Stimulated activated CD4-positive, alpha-beta T cell treated with anti-CD3 and anti-CD28 coated beads, Interleukin-15, amount 100 ng/mL, for 1 hour (primary cell): ENCODE data around the gene ETV5.
"Not testable (repeated sequence)": the region's sequence is repeated elsewhere in the genome, so short reads cannot be mapped to it uniquely, and the experiment has no call there.

Experiments
- DNase-seq, 2 donors: peaks; one replicate each; pipeline ENCODE4 v3.0.0-alpha.2; 2020; ENCODE audit warnings: low read depth in 1 of 2, low spot score in 1 of 2

ETV5 gene

DNA sequence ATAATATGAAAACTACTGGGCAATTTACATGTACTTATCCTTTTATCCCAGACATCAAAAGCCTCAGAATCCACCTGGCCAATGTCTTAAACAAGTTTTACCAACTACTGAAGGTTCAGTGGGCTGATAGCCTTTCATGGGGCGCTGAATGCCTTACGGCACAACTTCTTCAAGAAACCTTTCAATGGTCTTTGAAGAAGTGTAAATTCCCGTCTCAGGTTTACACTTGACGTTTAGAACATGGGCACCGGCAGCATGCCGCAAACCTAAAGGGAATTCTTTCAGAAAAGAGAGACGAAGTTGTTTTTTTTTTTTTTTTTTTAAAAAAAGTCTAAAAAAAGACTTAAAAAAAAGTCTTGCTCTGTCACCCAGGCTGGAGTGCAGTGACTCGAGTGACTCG is 39.7 kb downstream of the ETV5 start:
- no peak for DNase-seq

DNA sequence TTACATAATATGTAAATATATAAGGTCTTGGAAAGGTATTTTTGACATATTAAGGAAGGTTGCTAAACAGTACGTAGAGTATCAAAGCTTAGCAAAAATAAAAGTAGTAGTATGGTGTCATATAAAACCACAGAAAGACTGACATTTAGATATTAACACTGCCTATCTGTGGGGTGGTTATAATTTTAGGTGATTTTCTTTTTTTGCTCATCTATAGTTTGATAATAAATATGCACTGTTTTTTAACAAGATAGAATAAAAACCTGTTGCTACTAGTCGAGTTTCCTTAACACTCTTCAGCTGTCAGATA is 40.7 kb downstream of the ETV5 start:
- no peak for DNase-seq

GRCh38 chr3:186067360-186068242 is 41.3 kb downstream of the ETV5 start:
- DNase-seq = no peak

GRCh38 chr3:186060222-186060621 is 48.7 kb downstream of the ETV5 start:
- DNase-seq = no peak

DNA sequence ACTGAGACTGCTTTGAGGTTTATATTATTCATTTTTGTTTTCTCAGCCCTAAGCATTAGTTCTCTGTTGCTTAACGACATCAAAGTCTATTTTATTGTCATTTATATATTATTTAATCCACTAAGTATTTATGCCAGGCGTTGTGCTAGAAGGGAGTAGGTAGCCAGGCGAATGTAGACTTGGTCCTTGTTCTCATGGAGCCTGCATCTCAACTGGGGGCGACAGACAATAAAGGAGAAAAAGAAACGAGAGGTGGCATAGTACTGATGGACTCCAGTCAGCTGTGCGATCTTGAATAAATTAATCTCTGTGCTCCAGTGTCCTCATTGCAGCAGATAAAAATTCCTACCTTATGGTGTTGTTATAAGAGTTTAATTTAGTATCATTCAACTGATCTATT is 49.7 kb downstream of the ETV5 start:
- DNase-seq = no peak

- DNase-seq = no peak
Measured at GRCh38 chr3:186058225-186058624, 50.7 kb downstream of the ETV5 start.

DNA sequence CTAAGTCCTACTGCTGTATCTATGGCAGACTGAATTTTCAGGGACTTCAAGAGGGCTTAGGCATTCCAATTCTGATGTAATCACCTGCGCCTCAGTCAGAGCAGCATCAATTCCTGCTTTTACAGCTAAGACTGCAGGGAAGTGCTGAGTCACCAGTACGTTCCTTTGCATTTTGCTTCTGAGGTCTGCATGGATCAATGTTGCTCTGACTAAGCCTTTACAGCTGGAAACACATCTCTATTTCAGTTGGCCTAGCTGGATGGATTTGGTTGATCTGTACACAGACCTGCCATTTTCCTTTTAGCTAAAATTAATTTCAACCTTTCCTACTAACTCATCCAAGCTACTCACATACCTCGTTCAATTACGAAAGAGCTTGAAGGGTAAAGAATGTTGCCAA is 51.3 kb downstream of the ETV5 start:
- no peak for DNase-seq

DNA sequence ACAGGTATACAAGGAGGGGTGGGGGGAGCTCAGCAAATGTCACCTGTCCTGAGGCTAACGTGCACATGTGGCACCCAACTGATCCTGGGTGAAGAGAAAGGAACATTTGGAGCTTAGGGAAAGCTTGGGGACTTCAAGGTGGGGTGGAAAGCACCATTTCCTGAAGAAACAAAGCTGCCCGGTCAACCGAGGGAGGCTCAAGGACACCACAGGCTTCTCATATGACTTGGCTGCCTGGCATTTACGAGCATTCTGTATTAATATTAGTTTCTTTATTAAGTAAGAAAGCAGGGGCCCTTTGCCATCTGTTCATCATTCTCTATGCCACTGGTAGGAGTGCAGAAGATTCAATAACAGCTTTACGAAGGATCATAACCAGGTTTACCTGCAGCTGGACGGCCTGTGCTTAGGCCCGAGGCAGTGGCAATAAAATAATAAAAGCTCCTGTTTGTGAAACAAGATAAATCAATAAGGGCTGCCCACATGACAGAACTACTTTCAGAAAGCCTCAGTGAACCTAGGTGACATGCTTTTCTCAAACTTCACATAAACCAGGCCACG is 54.0 kb downstream of the ETV5 start:
- DNase-seq = no peak

- DNase-seq = no peak
Measured at GRCh38 chr3:186053954-186054791, 54.7 kb downstream of the ETV5 start.

- no peak for DNase-seq
Measured at GRCh38 chr3:186052096-186052840, 56.6 kb downstream of the ETV5 start.

GRCh38 chr3:186049001-186049400 is 59.9 kb downstream of the ETV5 start:
- DNase-seq = no peak

DNA sequence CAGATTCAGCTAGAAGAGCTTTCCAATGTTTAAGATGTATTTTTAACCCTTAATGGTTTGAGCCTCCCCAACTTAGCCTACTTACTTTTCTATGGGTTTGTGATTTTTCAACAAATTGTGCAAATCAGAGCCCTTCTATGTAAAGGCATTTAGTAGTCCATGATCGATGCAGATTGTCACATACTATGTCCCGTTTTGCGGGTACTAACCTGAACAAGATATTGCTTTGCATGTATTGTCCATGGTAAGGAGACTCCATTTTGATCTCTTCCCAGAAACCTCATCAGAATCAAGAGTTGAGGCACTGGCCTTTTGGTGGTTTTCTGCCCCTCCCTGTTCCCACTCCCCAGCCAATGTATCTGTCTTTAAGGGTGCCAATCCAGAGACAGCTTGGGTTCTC is 60.8 kb downstream of the ETV5 start:
- DNase-seq = no peak

- no peak for DNase-seq
Measured at GRCh38 chr3:186046838-186047237, 62.1 kb downstream of the ETV5 start.

DNA sequence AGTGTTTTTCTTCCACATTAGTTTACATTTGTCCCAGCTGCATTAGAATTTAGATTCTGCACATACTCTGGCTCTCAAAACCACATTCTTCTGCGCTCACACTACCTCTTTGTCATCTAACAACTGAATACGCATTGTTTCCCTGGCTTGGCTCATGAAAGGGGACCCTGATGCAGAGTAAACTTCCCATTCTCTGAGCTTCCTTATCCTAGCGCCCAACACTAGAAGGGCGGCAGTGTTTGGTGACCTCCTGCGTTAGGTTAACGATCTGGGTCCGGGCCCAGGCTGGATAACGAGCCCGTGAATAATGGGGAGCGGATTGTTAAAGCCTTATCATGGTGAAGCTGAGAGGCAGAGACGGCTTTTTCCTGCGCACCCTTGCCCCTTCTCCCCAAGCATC is 63.9 kb downstream of the ETV5 start:
- no peak for DNase-seq

DNA sequence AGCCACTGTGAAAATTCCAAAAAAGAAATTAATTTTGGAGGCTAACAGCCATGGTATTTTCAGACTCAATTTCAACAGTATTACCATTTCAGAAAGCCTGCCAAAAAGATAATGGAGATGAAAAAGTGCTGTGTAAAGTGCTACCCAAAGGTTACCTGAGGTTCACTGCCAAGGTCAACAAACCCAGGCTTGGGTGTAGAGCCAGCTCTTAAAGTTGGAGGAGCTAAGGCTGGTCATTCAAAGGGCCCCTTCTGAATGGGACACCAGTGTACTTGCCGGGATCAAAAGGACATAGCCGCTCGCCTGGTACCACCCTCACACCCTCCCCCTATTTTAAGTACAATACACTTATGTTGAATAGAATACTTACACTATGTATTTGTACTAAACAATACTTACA is 64.5 kb downstream of the ETV5 start:
- no peak for DNase-seq

DNA sequence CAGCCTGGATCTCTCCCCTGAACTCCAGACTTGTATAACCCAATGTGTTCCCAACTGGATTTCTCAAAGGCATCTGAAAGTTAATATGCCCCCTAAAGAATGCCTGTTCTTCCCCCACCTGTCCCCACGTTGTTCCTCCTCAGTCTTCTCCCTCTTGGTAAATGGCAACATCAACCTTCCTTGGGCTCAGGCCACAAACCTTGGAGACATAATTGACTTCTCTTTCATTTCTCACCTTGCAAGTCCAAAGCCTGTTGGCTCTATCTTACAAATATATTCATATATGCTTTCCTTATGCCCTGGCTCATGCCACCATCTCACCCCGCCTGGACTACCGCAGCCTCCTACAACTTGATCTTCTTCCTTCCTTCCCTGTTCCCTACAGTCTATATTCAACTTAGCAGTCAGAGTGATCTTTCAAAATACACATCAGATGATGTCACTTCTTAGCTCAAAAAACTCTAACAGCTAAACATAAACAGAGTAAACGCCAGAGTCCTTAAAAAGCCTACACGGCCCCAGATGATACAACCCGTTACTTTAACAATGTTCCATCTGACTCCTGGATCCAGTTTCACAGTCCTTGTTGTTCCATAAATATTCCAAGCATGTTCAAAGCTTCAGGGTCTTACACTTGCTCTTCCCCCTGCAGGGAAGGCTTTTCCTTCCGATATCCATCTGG is 66.2 kb downstream of the ETV5 start:
- no peak for DNase-seq

DNA sequence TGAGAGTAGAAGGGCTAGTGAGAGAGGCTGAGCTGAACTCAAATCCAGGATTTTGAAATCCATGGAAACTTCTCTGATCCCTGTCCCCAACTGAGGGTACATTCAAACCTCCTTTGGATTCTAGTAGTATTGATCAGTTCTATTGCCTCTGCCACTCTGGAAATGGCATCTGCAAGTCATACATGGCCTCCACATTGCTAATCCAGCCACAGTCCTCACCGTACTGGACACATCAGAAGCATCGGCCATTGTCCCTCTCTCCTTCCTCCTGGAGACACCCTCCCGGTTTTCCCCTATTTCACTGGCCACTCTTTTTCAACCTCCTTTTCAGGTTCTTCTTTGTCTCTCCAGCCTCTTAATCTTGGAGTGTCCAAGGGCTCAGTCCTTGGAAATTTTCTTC is 66.9 kb downstream of the ETV5 start:
- DNase-seq = no peak

DNA sequence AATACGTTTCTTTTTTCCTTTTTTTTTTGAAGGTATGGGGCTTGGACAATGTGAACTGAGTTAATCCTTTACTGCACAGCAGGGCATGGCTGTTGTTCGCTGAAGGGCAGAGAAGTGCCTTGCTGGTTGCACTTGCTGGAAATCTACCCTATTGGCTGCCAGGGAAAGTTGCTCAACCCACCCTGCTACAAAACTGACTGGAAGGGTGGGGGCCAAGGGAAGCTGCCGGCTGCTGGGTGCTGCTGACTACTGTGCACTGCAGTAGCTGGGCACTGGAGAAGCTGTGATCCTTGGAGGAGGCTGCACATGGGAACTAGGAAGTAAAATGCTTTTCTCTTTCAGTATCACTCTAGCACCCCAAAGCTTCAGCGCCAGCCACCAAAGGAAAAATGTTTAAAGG is 70.5 kb downstream of the ETV5 start:
- DNase-seq = no peak

DNA sequence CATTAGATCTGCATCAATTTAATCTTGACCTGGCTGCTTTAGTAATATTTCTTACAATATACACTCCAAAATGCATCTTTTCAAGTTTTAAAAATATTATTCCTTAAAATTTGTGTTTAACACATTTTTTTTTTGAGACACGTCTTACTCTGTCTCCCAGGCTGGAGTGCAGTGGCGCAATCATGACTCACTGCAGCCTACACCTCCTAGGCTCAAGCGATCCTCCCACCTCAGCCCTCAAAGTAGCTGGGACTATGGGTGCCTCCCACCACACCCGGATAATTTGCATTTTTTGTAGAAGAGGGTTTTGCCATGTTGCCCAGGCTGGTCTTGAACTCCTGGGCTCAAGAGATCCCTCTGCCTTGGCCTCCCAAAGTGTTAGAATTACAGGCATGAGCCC is 73.6 kb downstream of the ETV5 start:
- no peak for DNase-seq

DNA sequence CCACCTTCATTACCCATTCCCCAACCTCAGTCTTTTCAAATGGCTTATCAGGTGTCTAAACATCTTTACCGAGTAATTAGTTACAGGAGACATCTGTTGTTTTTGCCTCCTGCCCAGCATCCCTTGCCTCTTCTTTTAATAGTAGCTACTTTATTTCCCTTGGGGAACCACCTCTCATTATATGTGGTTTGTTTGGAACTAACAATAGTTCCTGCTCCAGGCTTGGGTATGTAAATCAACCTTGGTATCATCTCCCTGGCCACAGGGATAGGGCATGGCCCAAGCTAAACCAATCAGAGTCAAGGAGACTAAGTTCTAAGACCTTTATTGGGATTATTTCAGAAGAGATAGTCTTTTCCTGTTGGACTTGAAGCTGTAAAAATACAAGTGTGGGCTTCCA is 76.6 kb downstream of the ETV5 start:
- DNase-seq = no peak

DNA sequence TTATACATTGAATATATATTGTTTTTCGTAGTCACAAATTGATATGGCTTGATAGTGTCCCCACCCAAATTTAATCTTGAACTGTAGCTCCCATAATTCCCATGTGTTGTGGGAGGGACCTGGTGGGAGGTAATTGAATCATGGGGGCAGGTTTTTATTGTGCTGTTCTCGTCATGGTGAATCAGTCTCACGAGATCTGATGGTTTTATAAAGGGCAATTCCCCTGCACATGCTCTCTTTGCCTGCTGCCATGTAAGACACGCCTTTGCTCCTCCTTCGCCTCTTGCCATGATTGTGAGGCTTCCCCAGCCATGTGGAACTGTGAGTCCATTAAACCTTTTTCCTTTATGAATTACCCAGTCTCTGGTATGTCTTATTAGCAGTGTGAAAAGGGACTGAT is 82.9 kb downstream of the ETV5 start:
- not testable (repeated sequence) for DNase-seq
